ENCODE data around the gene NEMP1.

DNA sequence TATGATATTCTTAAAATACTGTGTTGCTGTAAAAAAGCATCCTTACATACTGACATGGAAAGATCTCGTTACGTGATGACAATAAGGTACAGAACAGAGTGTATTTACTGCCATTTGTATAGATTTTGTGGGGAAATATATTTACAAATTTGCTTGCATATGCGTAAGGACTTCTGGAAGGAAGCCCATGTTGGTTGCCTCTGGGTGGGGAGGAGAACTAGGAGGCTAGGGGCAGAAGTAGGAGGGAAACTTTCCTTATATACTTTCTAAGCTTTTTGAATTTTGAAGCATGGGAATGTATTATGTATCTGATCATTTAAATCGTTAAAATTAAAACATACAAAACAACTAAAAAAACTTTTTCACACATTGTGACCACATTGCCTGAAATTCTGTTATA, 38.4 kb downstream of the NEMP1 start:
- TF ChIP-seq, protein P1, sequence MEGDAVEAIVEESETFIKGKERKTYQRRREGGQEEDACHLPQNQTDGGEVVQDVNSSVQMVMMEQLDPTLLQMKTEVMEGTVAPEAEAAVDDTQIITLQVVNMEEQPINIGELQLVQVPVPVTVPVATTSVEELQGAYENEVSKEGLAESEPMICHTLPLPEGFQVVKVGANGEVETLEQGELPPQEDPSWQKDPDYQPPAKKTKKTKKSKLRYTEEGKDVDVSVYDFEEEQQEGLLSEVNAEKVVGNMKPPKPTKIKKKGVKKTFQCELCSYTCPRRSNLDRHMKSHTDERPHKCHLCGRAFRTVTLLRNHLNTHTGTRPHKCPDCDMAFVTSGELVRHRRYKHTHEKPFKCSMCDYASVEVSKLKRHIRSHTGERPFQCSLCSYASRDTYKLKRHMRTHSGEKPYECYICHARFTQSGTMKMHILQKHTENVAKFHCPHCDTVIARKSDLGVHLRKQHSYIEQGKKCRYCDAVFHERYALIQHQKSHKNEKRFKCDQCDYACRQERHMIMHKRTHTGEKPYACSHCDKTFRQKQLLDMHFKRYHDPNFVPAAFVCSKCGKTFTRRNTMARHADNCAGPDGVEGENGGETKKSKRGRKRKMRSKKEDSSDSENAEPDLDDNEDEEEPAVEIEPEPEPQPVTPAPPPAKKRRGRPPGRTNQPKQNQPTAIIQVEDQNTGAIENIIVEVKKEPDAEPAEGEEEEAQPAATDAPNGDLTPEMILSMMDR (conservative IDR thresholded peaks at IDR 0.05 in 1 of 2, IDR thresholded peaks at IDR 0.05 in 1 of 2; ENCODE audit: extremely low read depth in 1 of 2, insufficient read depth in 1 of 2, low read depth in 1 of 2, low read length in 2 of 2) = no peak
- TF ChIP-seq EZH2 (IDR thresholded peaks at IDR 0.05; ENCODE audit: borderline replicate concordance, low read length) = no peak

Measured in mammary epithelial cell (primary cell).